B cell (primary cell): ENCODE measurements around the gene MTHFD2L. TPM values are rescaled to one million over a fixed set of nuclear protein-coding genes. Genes with fewer than 3 reads are reported as not detected.

Source experiments
- ATAC-seq: fragments of 200-7000 bp; cut with Tn5 transposase; one replicate; pipeline ENCODE4 v1.10.0; 2021; ENCODE audit warnings: low read depth, mild to moderate bottlenecking, moderate number of reproducible peaks, moderate library complexity
- CTCF ChIA-PET: fragments of 350-600 bp; sonication (Branson Sonifier 250); formaldehyde crosslinking; loops from one replicate; lab custom pipeline; 2021; ENCODE audit warnings: antibody characterized with exemption, inconsistent platforms; lab: Charles Lee
- POLR2A ChIA-PET: fragments of 350-600 bp; sonication (Branson Sonifier 250); formaldehyde crosslinking; loops from one replicate; lab custom pipeline; 2021; ENCODE audit warnings: antibody characterized with exemption; lab: Charles Lee
- DNase-seq: peaks from one replicate; pipeline ENCODE4 v3.0.0; 2013
- H2AFZ ChIP-seq: 2 replicates; pipeline ENCODE4 v1.6.1; 2012; ENCODE audit warnings: mild to moderate bottlenecking, low read depth, low read length; ENCODE audit not compliant: insufficient read depth, poor library complexity, severe bottlenecking
- H3K27ac ChIP-seq, 2 donors: 1 replicate in 1 of 2; 2 replicates in 1 of 2; pipeline ENCODE4 v1.5.1; 2012 to 2013; ENCODE audit warnings: low read length in 2 of 2, mild to moderate bottlenecking in 2 of 2, moderate library complexity in 1 of 2
- H3K27me3 ChIP-seq, 4 experiments: fragments of 200-600 bp in 1 of 4; sonication (generic) in 1 of 4; replicated peaks in 1 of 4; 1 replicate in 2 of 4; 2 replicates in 2 of 4; pipeline versions ENCODE4 v1.6.1 to v1.7.0; 2013 to 2016; ENCODE audit warnings: low read length in 3 of 4, mild to moderate bottlenecking in 2 of 4, mixed read lengths in 1 of 4, moderate library complexity in 1 of 4; ENCODE audit not compliant: insufficient read depth in 4 of 4, control insufficient read depth in 3 of 4; ENCODE audit errors: control extremely low read depth in 1 of 4
- H3K36me3 ChIP-seq, 2 experiments: replicated peaks in 1 of 2; 1 replicate in 1 of 2; 2 replicates in 1 of 2; pipeline versions ENCODE4 v1.6.1 to v1.7.1; 2013; ENCODE audit warnings: low read length in 1 of 2; ENCODE audit not compliant: insufficient read depth in 2 of 2, control insufficient read depth in 1 of 2; ENCODE audit errors: control extremely low read depth in 1 of 2, extremely low read depth in 1 of 2
- H3K4me1 ChIP-seq, 2 donors: fragments of 200-600 bp in 1 of 2; sonication (generic) in 1 of 2; 1 replicate in 1 of 2; 2 replicates in 1 of 2; pipeline versions ENCODE4 v1.5.1 to v1.6.1; 2013 to 2017; ENCODE audit warnings: low read length in 2 of 2; ENCODE audit not compliant: control insufficient read depth in 2 of 2, insufficient read depth in 2 of 2
- H3K4me2 ChIP-seq: replicated peaks from 2 replicates; pipeline ENCODE3; 2012; ENCODE audit warnings: mild to moderate bottlenecking, low read depth, low read length; ENCODE audit not compliant: poor library complexity, severe bottlenecking
- H3K4me3 ChIP-seq, 5 experiments: fragments of 200-600 bp in 1 of 5; sonication (generic) in 1 of 5; 1 replicate in 3 of 5; 2 replicates in 2 of 5; pipeline versions ENCODE4 v1.5.1 to v1.7.0; 2011 to 2016; ENCODE audit warnings: low read length in 4 of 5, mild to moderate bottlenecking in 4 of 5, low read depth in 2 of 5, control low read depth in 1 of 5, moderate library complexity in 1 of 5; ENCODE audit not compliant: insufficient read depth in 1 of 5; ENCODE audit errors: control extremely low read depth in 1 of 5, extremely low read depth in 1 of 5
- H3K79me2 ChIP-seq: fragments of 200-600 bp; sonication (generic); one replicate; pipeline ENCODE4 v1.6.0; 2016; ENCODE audit warnings: low read length; ENCODE audit not compliant: control insufficient read depth, insufficient read depth
- H3K9ac ChIP-seq: fragments of 200-600 bp; sonication (generic); 2 replicates; pipeline ENCODE4 v1.6.1; 2017; ENCODE audit warnings: mild to moderate bottlenecking, low read length, moderate library complexity
- H3K9me3 ChIP-seq, 3 donors: one replicate each; pipeline versions ENCODE4 v1.6.1 to v1.7.1; 2013; ENCODE audit warnings: low read length in 2 of 3; ENCODE audit not compliant: control insufficient read depth in 2 of 3, insufficient read depth in 1 of 3; ENCODE audit errors: control extremely low read depth in 1 of 3
- H4K20me1 ChIP-seq: 2 replicates; pipeline ENCODE4 v1.6.0; 2012; ENCODE audit warnings: mild to moderate bottlenecking, low read length; ENCODE audit not compliant: insufficient read depth, control insufficient read depth, poor library complexity, severe bottlenecking
- H3K27ac Mint-ChIP-seq: one replicate; pipeline ENCODE4 v1.8.0; 2021; ENCODE audit warnings: mixed read lengths
- H3K27me3 Mint-ChIP-seq: one replicate; pipeline ENCODE4 v1.8.0; 2021; ENCODE audit warnings: mixed read lengths
- H3K4me1 Mint-ChIP-seq: one replicate; pipeline ENCODE4 v1.8.0; 2021; ENCODE audit warnings: mixed read lengths
- H3K4me3 Mint-ChIP-seq: one replicate; pipeline ENCODE4 v1.8.0; 2021; ENCODE audit warnings: mixed read lengths
- H3K9me3 Mint-ChIP-seq: one replicate; pipeline ENCODE4 v1.8.0; 2022; ENCODE audit warnings: mixed read lengths; ENCODE audit not compliant: insufficient read depth
- CTCF ChIP-seq: fragments of 200-600 bp; IDR thresholded peaks from one replicate; pipeline ENCODE4 v1.8.0; 2022; ENCODE audit warnings: antibody characterized with exemption, mild to moderate bottlenecking
- EZH2 ChIP-seq: IDR thresholded peaks from 2 replicates; pipeline ENCODE4 v1.6.1; 2012; ENCODE audit warnings: borderline replicate concordance, low read depth, mild to moderate bottlenecking, moderate library complexity, low read length; ENCODE audit not compliant: insufficient read depth, poor library complexity, severe bottlenecking
- WGBS: methylation state at CpG from one replicate; pipeline ENCODE4 v1.1.5; 2013; ENCODE audit warnings: missing lambda C conversion rate; ENCODE audit not compliant: insufficient coverage; 5-methylcytosine and 5-hydroxymethylcytosine counted together
- intact Hi-C: fragments of 100-400 bp; cut with micrococcal nuclease; formaldehyde crosslinking; loops from one replicate; pipeline ENCODE4 v1.10.0; 2022
- polyA plus RNA-seq: library from polyadenylated mRNA; depleted of rRNA; stranded (reverse); fragments of >200 nt; gene quantifications from 2 replicates; pipeline ENCODE4 v1.2.3, GENCODE V29; 2012
- total RNA-seq, 2 donors: library from RNA; stranded (reverse); fragments of 120-200 nt in 1 of 2; gene quantifications; 1 replicate in 1 of 2; 2 replicates in 1 of 2; pipeline versions ENCODE4 v1.2.3 to v1.2.4, GENCODE V29; 2013 to 2022

The MTHFD2L gene
- total and polyA plus RNA-seq, 2 donors (not counting 1 experiment from before 2014, with no cell fraction given), result 5.5 to 12.6 TPM

DNA sequence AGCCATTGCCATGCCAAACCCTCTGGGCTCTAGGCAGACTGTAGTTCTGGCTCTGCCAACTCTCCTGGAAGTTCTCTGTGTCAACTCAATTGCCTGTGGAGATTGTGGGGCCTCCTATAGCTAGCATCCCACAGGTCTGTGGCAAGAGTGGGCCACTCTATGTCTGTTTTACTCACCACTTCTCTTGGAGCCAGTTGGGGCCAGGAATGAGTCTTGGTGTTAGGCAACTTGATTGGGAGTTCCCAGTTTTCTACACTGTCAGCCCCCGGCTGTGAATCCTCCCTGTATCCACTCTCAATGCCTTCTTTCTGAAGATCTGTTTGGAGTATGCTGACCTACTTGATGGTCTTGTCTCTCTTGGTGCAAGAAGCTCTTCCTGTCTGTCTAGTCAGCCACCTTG is 102.1 kb downstream of the MTHFD2L start:
- Mint-ChIP-seq H3K27me3 (no peaks in the 10 kb centered on the region), H3K9me3 (no peaks in the 10 kb centered on the region), H3K27ac (no peak overlapping the region), H3K4me1 (no peaks in the 10 kb centered on the region), H3K4me3 (no peak overlapping the region)
- CTCF ChIA-PET, result no interaction called here
- Histone ChIP-seq H3K9ac (no peak overlapping the region), H3K4me1 (no peaks in the 10 kb centered on the region), H3K9me3 (no peaks in the 10 kb centered on the region), H2AFZ (no peak overlapping the region), H3K27ac (no peak overlapping the region), H3K4me3 (no peak overlapping the region), H3K36me3 (no peaks in the 10 kb centered on the region), H3K79me2 (no peaks in the 10 kb centered on the region), H3K27me3 (no peaks in the 10 kb centered on the region), H4K20me1 (no peaks in the 10 kb centered on the region), H3K4me2 (no peak overlapping the region)
- TF ChIP-seq EZH2 (no peak), CTCF (no peak)
- DNase-seq (no peak), ATAC-seq (no peak)
- POLR2A ChIA-PET, result no interaction called here
- no CpG with 5 or more reads among the region's 1 CpG for WGBS
- intact Hi-C loops, result no loop called here

DNA sequence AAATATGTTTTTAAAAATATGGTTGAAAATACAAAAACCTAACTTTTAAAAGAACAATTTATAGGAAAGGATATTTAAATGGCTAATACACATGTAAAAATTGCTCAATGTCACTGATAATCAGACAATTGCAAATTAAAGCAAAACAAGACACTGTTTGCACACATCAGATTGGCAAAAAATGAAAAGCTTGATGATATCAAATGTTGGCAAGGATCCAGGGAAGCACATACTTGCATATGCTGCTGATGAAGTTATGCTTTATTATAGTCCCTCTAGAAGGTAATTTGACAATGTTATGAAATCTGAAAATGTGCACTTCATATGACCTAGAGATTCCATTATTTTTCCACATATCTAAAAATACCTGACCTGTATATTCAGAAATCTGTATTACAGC is 104.6 kb downstream of the MTHFD2L start:
- Histone ChIP-seq H3K4me3 (no peak overlapping the region), H4K20me1 (no peaks in the 10 kb centered on the region), H3K9me3 (no peaks in the 10 kb centered on the region), H3K36me3 (no peaks in the 10 kb centered on the region), H3K27ac (no peak overlapping the region), H3K4me1 (no peaks in the 10 kb centered on the region), H3K4me2 (no peak overlapping the region), H3K27me3 (no peaks in the 10 kb centered on the region), H3K9ac (no peak overlapping the region), H3K79me2 (no peaks in the 10 kb centered on the region), H2AFZ (no peak overlapping the region)
- CTCF ChIA-PET, result interaction anchor here (0.6 kb wide), 1 partner anchor 73 kb away, joined by 4 read pairs; no protein-coding TSS in a partner anchor
- H3K9me3 Mint-ChIP-seq, result no peaks in the 10 kb centered on the region
- intact Hi-C loops, result no loop called here
- DNase-seq (no peak), ATAC-seq (no peak)
- H3K27ac Mint-ChIP-seq, result no peak overlapping the region
- TF ChIP-seq CTCF (no peak), EZH2 (no peak)
- no peak overlapping the region for H3K4me3 Mint-ChIP-seq
- no peaks in the 10 kb centered on the region for H3K4me1 Mint-ChIP-seq
- no peaks in the 10 kb centered on the region for H3K27me3 Mint-ChIP-seq
- POLR2A ChIA-PET, result no interaction called here
